H9 (cell line): ENCODE data around the gene MC1R. TPM values are rescaled to one million over a fixed set of nuclear protein-coding genes. Genes with fewer than 3 reads are reported as not detected.
"Not testable (repeated sequence)": the region's sequence is repeated elsewhere in the genome, so short reads cannot be mapped to it uniquely, and the experiment has no call there.

Experiments used
- DNase-seq: peaks from one replicate; pipeline ENCODE4 v3.0.0-alpha.2; 2017
- H2AFZ ChIP-seq: one replicate; pipeline ENCODE4 v1.6.1; 2013; ENCODE audit warnings: mild to moderate bottlenecking, low read length, control low read depth, moderate library complexity
- H2AK5ac ChIP-seq: 2 replicates; pipeline ENCODE4 v1.6.1; 2013; ENCODE audit warnings: low read length, control low read depth, mixed read lengths; ENCODE audit not compliant: insufficient read length
- H2BK120ac ChIP-seq: one replicate; pipeline ENCODE4 v1.6.1; 2013; ENCODE audit warnings: low read depth, mild to moderate bottlenecking, low read length, control low read depth, inconsistent platforms; ENCODE audit not compliant: poor library complexity, severe bottlenecking
- H2BK12ac ChIP-seq: 2 replicates; pipeline ENCODE4 v1.6.1; 2013; ENCODE audit warnings: low read length, control low read depth, mixed read lengths, low read depth; ENCODE audit not compliant: insufficient read length
- H2BK15ac ChIP-seq: 2 replicates; pipeline ENCODE4 v1.6.1; 2013; ENCODE audit warnings: low read depth, low read length, control low read depth
- H2BK20ac ChIP-seq: one replicate; pipeline ENCODE4 v1.6.1; 2013; ENCODE audit warnings: low read depth, mild to moderate bottlenecking, low read length, control low read depth, inconsistent platforms; ENCODE audit not compliant: poor library complexity, severe bottlenecking
- H2BK5ac ChIP-seq: 2 replicates; pipeline ENCODE4 v1.6.1; 2013; ENCODE audit warnings: low read length, control low read depth, mixed read lengths; ENCODE audit not compliant: insufficient read length
- H3K14ac ChIP-seq: 2 replicates; pipeline ENCODE4 v1.6.1; 2013; ENCODE audit warnings: low read length, control low read depth; ENCODE audit not compliant: insufficient read depth
- H3K18ac ChIP-seq: 2 replicates; pipeline ENCODE4 v1.6.1; 2013; ENCODE audit warnings: low read depth, mild to moderate bottlenecking, mixed read lengths, low read length, control low read depth; ENCODE audit not compliant: insufficient read length
- H3K23ac ChIP-seq: 2 replicates; pipeline ENCODE4 v1.6.1; 2013; ENCODE audit warnings: low read length, control low read depth, mixed read lengths, low read depth; ENCODE audit not compliant: insufficient read length
- H3K23me2 ChIP-seq: 2 replicates; pipeline ENCODE4 v1.6.1; 2013; ENCODE audit warnings: low read depth, mild to moderate bottlenecking, mixed read lengths, low read length, control low read depth; ENCODE audit not compliant: insufficient read length, poor library complexity, severe bottlenecking
- H3K27ac ChIP-seq: 2 replicates; pipeline ENCODE4 v1.5.1; 2013; ENCODE audit warnings: low read length, control low read depth, mixed read lengths, low read depth; ENCODE audit not compliant: insufficient read length
- H3K27me3 ChIP-seq: 2 replicates; pipeline ENCODE4 v1.6.1; 2013; ENCODE audit warnings: low read length, control low read depth, inconsistent platforms; ENCODE audit not compliant: insufficient read depth
- H3K4ac ChIP-seq: 2 replicates; pipeline ENCODE4 v1.6.1; 2013; ENCODE audit warnings: low read depth, mild to moderate bottlenecking, control low read depth, inconsistent platforms, low read length, moderate library complexity
- H3K4me1 ChIP-seq: 2 replicates; pipeline ENCODE4 v1.6.1; 2013; ENCODE audit warnings: low read length, control low read depth, inconsistent platforms; ENCODE audit not compliant: insufficient read depth
- H3K4me2 ChIP-seq: 2 replicates; pipeline ENCODE4 v1.6.1; 2013; ENCODE audit warnings: low read length, control low read depth, mixed read lengths; ENCODE audit not compliant: insufficient read length, insufficient read depth
- H3K56ac ChIP-seq: 2 replicates; pipeline ENCODE4 v1.6.1; 2013; ENCODE audit warnings: low read depth, mild to moderate bottlenecking, mixed read lengths, low read length, control low read depth; ENCODE audit not compliant: insufficient read length
- H3K79me1 ChIP-seq: 2 replicates; pipeline ENCODE4 v1.6.1; 2013; ENCODE audit warnings: low read depth, mild to moderate bottlenecking, moderate library complexity, low read length, control low read depth, inconsistent platforms; ENCODE audit not compliant: insufficient read depth, poor library complexity, severe bottlenecking
- H3K79me2 ChIP-seq: 2 replicates; pipeline ENCODE4 v1.6.1; 2013; ENCODE audit warnings: low read length, control low read depth, inconsistent platforms; ENCODE audit not compliant: insufficient read depth
- H3K9ac ChIP-seq: 2 replicates; pipeline ENCODE4 v1.6.1; 2013; ENCODE audit warnings: low read length, control low read depth, mixed read lengths; ENCODE audit not compliant: insufficient read length; ENCODE audit errors: extremely low read depth
- H3K9me3 ChIP-seq: one replicate; pipeline ENCODE4 v1.6.1; 2013; ENCODE audit warnings: low read depth, low read length, inconsistent platforms; ENCODE audit not compliant: control insufficient read depth
- H3T11ph ChIP-seq: one replicate; pipeline ENCODE4 v1.6.1; 2013; ENCODE audit warnings: mild to moderate bottlenecking, low read length, control low read depth, inconsistent platforms
- H4K20me1 ChIP-seq: one replicate; pipeline ENCODE4 v1.6.1; 2013; ENCODE audit not compliant: control insufficient read depth, insufficient read length, insufficient read depth
- H4K5ac ChIP-seq: 2 replicates; pipeline ENCODE4 v1.6.1; 2013; ENCODE audit warnings: low read depth, mild to moderate bottlenecking, mixed read lengths, low read length, control low read depth; ENCODE audit not compliant: insufficient read length
- H4K8ac ChIP-seq: replicated peaks from 2 replicates; pipeline ENCODE4 v1.6.1; 2013; ENCODE audit warnings: low read length, control low read depth, mixed read lengths, low read depth; ENCODE audit not compliant: insufficient read length
- H4K91ac ChIP-seq: 2 replicates; pipeline ENCODE4 v1.6.1; 2013; ENCODE audit warnings: low read depth, mild to moderate bottlenecking, moderate library complexity, mixed read lengths, low read length, control low read depth; ENCODE audit not compliant: insufficient read length
- H3K27ac Mint-ChIP-seq, 3 experiments: 2 replicates in 2 of 3; 3 replicates in 1 of 3; pipeline ENCODE4 v1.8.0; 2020 to 2021; ENCODE audit warnings: mixed read lengths in 3 of 3, mild to moderate bottlenecking in 1 of 3, moderate library complexity in 1 of 3
- H3K27me3 Mint-ChIP-seq: 2 replicates; pipeline ENCODE4 v1.8.0; 2021; ENCODE audit warnings: low read depth, mild to moderate bottlenecking, moderate library complexity, mixed read lengths
- H3K36me3 Mint-ChIP-seq, 3 experiments: 2 replicates in 2 of 3; 3 replicates in 1 of 3; pipeline ENCODE4 v1.8.0; 2020 to 2021; ENCODE audit warnings: low read depth in 3 of 3, mixed read lengths in 3 of 3; ENCODE audit not compliant: insufficient read depth in 1 of 3
- H3K4me1 Mint-ChIP-seq, 2 experiments: 2 replicates each; pipeline ENCODE4 v1.8.0; 2020; ENCODE audit warnings: mixed read lengths in 2 of 2
- H3K4me3 Mint-ChIP-seq, 2 experiments: 2 replicates in 1 of 2; 3 replicates in 1 of 2; pipeline ENCODE4 v1.8.0; 2020 to 2021; ENCODE audit warnings: mild to moderate bottlenecking in 2 of 2, mixed read lengths in 2 of 2, moderate library complexity in 1 of 2
- H3K9me3 Mint-ChIP-seq, 2 experiments: 2 replicates in 1 of 2; 3 replicates in 1 of 2; pipeline ENCODE4 v1.8.0; 2020; ENCODE audit warnings: mild to moderate bottlenecking in 2 of 2, mixed read lengths in 2 of 2, moderate library complexity in 1 of 2
- CTCF ChIP-seq: fragments of 200-600 bp; sonication (generic); conservative IDR thresholded peaks from 3 replicates; pipeline ENCODE4 v1.8.0; 2021; ENCODE audit warnings: antibody characterized with exemption, mild to moderate bottlenecking
- WGBS: extraction: QIAGEN DNeasy Blood & Tissue Kit; methylation state at CpG from one replicate; pipeline ENCODE4 v1.1.7; 2013; ENCODE audit warnings: missing lambda C conversion rate, low lambda C conversion rate, mixed read lengths; ENCODE audit not compliant: insufficient read length; ENCODE audit errors: extremely low coverage; 5-methylcytosine and 5-hydroxymethylcytosine counted together
- total RNA-seq: library from RNA; stranded (reverse); gene quantifications from 2 replicates; pipeline ENCODE4 v1.2.1, GENCODE V29; 2021

The MC1R gene
- total RNA-seq, 1 experiment from 2014 or later: 4.7 TPM

- Histone ChIP-seq H3K18ac (peak overlapping the region; percentile 90), H2BK12ac (no peak overlapping the region), H4K20me1 (no peaks in the 10 kb centered on the region), H2BK20ac (no peak overlapping the region), H2BK120ac (no peak overlapping the region), H2BK5ac (no peak overlapping the region), H3K23me2 (peaks cover 5% of the 10 kb centered on the region), H3K9ac (no peak overlapping the region), H3K27me3 (no peaks in the 10 kb centered on the region), H3T11ph (no peak overlapping the region), H3K79me2 (peaks cover 2% of the 10 kb centered on the region; the same call in 1 of the 2 replicates), H2BK15ac (no peak overlapping the region), H2AFZ (no peak overlapping the region), H3K14ac (no peak overlapping the region), H4K5ac (no peak overlapping the region), H3K4me1 (no peaks in the 10 kb centered on the region), H3K79me1 (no peaks in the 10 kb centered on the region), H3K4me2 (peak overlapping the region; percentile 22), H3K9me3 (no peaks in the 10 kb centered on the region), H3K4ac (no peak overlapping the region), H3K56ac (no peak overlapping the region), H4K8ac (no peak overlapping the region), H4K91ac (no peak overlapping the region), H3K23ac (no peak overlapping the region), H3K27ac (no peak overlapping the region), H2AK5ac (no peak overlapping the region)
- Mint-ChIP-seq H3K36me3 (peaks cover 25 to 37% (median 32%) of the 10 kb centered on the region in 3 experiments), H3K9me3 (peaks cover 7 to 14% of the 10 kb centered on the region in 2 experiments), H3K27me3 (no peaks in the 10 kb centered on the region), H3K4me1 (peaks cover 3 to 9% of the 10 kb centered on the region in 2 experiments; a peak in 2 of 4 replicates), H3K4me3 (peak overlapping the region; percentile 84 to 91), H3K27ac (peak overlapping the region; percentile 80 to 98 (median 98); a peak in 6 of 7 replicates)
- no CpG with 5 or more reads among the region's 61 CpGs for WGBS
- DNase-seq: peak; percentile 95
- TF ChIP-seq CTCF: no peak
Observed at GRCh38 chr16:89873972-89874689, 44.5 kb upstream of the MC1R start.

GRCh38 chr16:89879123-89879522 is 39.5 kb upstream of the MC1R start:
- H3K27ac Mint-ChIP-seq, H2BK20ac ChIP-seq, H2AFZ ChIP-seq, H2BK15ac ChIP-seq, H3K27ac ChIP-seq, H3K23me2 ChIP-seq, H3K9ac ChIP-seq, H3K4me1 Mint-ChIP-seq, H3K4ac ChIP-seq, H3K9me3 ChIP-seq, H4K5ac ChIP-seq, H3K14ac ChIP-seq, H2BK12ac ChIP-seq, H3K56ac ChIP-seq, H3K4me2 ChIP-seq, H2BK120ac ChIP-seq, H3K79me2 ChIP-seq, H2BK5ac ChIP-seq, H3K27me3 Mint-ChIP-seq, H4K8ac ChIP-seq, H2AK5ac ChIP-seq, H3K23ac ChIP-seq, H3K4me1 ChIP-seq, H4K91ac ChIP-seq, H3T11ph ChIP-seq, H4K20me1 ChIP-seq, H3K4me3 Mint-ChIP-seq, H3K18ac ChIP-seq, DNase-seq, H3K27me3 ChIP-seq, H3K79me1 ChIP-seq: not testable (repeated sequence)
- Mint-ChIP-seq H3K36me3 (peaks cover 38 to 63% (median 62%) of the 10 kb centered on the region in 3 experiments), H3K9me3 (peaks cover 7 to 14% of the 10 kb centered on the region in 2 experiments)
- WGBS: no CpG with 5 or more reads among the region's 28 CpGs
